Thymus (tissue), 11 donors: ENCODE data around the gene SLC5A9. TPM values are rescaled to one million over a fixed set of nuclear protein-coding genes. Genes with fewer than 3 reads are reported as not detected.
"Not testable (repeated sequence)": the region's sequence is repeated elsewhere in the genome, so short reads cannot be mapped to it uniquely, and the experiment has no call there.

Experiments used
- DNase-seq, 9 donors: peaks; one replicate each; pipeline ENCODE4 v3.0.0-alpha.2; 2013; ENCODE audit warnings: low spot score in 9 of 9, low read depth in 6 of 9, missing footprints in 1 of 9
- H3K27ac ChIP-seq, 2 donors: one replicate each; pipeline ENCODE4 v1.5.1; 2013; ENCODE audit warnings: control low read depth in 1 of 2, low read depth in 1 of 2, low read length in 1 of 2, mild to moderate bottlenecking in 1 of 2, moderate library complexity in 1 of 2
- H3K27me3 ChIP-seq, 2 donors: one replicate each; pipeline ENCODE4 v1.5.1; 2013; ENCODE audit warnings: low read length in 1 of 2; ENCODE audit not compliant: control insufficient read depth in 2 of 2, insufficient read depth in 1 of 2
- H3K36me3 ChIP-seq, 2 donors: one replicate each; pipeline ENCODE4 v1.5.1; 2013; ENCODE audit warnings: low read length in 1 of 2, mild to moderate bottlenecking in 1 of 2, moderate library complexity in 1 of 2; ENCODE audit not compliant: control insufficient read depth in 2 of 2, insufficient read depth in 2 of 2
- H3K4me1 ChIP-seq, 2 donors: one replicate each; pipeline ENCODE4 v1.5.1; 2013; ENCODE audit warnings: low read length in 2 of 2; ENCODE audit not compliant: control insufficient read depth in 2 of 2, insufficient read depth in 2 of 2
- H3K4me3 ChIP-seq, 2 donors: one replicate each; pipeline ENCODE4 v1.5.1; 2013; ENCODE audit warnings: low read length in 2 of 2, control low read depth in 1 of 2, mild to moderate bottlenecking in 1 of 2
- H3K9me3 ChIP-seq, 2 donors: one replicate each; pipeline ENCODE4 v1.5.1; 2013; ENCODE audit warnings: low read length in 1 of 2, mild to moderate bottlenecking in 1 of 2; ENCODE audit not compliant: control insufficient read depth in 2 of 2, insufficient read depth in 1 of 2
- WGBS: extraction: QIAGEN DNeasy Blood & Tissue Kit; methylation state at CpG from one replicate; pipeline ENCODE4 v1.1.7; 2013; 5-methylcytosine and 5-hydroxymethylcytosine counted together
- polyA plus RNA-seq: library from polyadenylated mRNA; stranded (reverse); fragments of 200-250 nt; gene quantifications from one replicate; pipeline ENCODE4 v1.2.3, GENCODE V29; 2013
- total RNA-seq: library from RNA; stranded (reverse); fragments of 120-200 nt; gene quantifications from one replicate; pipeline ENCODE4 v1.2.4, GENCODE V29; 2013
- donor health status: healthy.

SLC5A9 gene
- total and polyA plus RNA-seq, 2 donors: 0.05 to 0.78 TPM

DNA sequence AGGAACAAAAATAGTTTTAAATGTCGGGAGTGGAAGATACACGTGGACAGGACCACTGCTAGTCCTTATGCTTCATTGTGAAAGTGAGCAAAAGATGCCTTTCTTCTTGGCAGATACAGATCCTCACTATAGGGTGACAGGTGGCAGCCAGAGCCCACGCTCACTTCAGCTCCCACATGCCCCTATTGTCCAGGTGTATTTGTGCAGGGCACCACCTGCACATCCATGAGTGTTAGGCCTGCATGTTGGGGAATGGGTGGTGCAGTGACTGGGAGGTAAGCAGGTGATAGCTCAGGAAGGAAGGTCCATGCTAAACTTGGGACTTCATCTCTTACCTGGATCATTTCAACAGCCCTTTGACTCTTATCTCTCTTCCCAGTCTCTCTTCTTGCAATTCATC is 27.4 kb downstream of the SLC5A9 start:
- DNase-seq: no peak
- Histone ChIP-seq H3K27me3 (no peaks in the 10 kb centered on the region), H3K4me1 (no peaks in the 10 kb centered on the region), H3K9me3 (no peaks in the 10 kb centered on the region), H3K36me3 (no peaks in the 10 kb centered on the region), H3K4me3 (no peak overlapping the region), H3K27ac (no peak overlapping the region)
- 96% methylated on average over 3 of the region's 3 CpGs for WGBS

DNA sequence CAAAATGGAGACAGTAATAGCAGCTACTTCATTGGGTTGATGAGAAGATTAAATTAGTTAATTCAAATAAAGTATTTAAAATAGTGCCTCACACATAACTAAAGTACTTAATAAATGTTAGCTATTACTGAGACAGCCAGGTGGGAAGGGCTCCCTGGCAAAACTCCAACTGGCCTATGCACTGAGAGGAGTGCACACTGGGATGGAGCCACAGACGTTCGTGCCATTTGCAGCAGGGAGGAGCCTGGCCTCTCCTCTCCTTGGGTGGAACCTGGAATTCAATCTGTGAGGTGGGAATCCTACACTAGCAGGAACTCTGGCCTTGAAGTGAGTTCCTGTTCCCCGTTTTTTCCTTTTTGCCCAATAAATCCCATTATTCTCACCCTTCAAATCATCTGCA is 28.1 kb downstream of the SLC5A9 start:
- Histone ChIP-seq H3K4me1 (no peaks in the 10 kb centered on the region), H3K36me3 (no peaks in the 10 kb centered on the region), H3K9me3 (no peaks in the 10 kb centered on the region), H3K27ac (no peak overlapping the region), H3K27me3 (no peaks in the 10 kb centered on the region), H3K4me3 (no peak overlapping the region)
- whole genome bisulfite sequencing: 86% methylated on average over 3 of the region's 3 CpGs
- no peak for DNase-seq

DNA sequence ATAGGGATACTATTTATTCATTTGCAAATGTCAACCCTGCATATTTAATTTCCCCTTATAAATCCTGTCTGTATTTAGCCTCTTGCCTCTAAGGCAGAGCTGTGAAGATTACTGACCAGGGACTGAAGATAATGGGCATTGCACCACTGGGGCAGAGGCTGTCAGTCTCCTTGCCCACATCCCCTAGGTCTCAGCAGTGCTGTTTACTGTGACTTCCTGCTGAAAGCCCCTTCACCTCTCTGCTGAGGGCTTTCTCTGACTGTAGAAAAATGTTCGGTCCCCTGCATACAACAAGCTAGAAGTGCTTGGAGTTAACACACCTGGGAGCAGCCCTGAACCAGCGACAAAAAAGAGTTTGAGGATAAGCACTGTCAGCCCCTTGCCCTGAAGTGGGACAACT is 28.8 kb downstream of the SLC5A9 start:
- H3K9me3 ChIP-seq: no peaks in the 10 kb centered on the region
- DNase-seq: no peak
- H3K4me1 ChIP-seq: no peaks in the 10 kb centered on the region
- H3K36me3 ChIP-seq: no peaks in the 10 kb centered on the region
- no peak overlapping the region for H3K4me3 ChIP-seq
- 83% methylated on average over 2 of the region's 2 CpGs for WGBS
- H3K27ac ChIP-seq: no peak overlapping the region
- no peaks in the 10 kb centered on the region for H3K27me3 ChIP-seq

DNA sequence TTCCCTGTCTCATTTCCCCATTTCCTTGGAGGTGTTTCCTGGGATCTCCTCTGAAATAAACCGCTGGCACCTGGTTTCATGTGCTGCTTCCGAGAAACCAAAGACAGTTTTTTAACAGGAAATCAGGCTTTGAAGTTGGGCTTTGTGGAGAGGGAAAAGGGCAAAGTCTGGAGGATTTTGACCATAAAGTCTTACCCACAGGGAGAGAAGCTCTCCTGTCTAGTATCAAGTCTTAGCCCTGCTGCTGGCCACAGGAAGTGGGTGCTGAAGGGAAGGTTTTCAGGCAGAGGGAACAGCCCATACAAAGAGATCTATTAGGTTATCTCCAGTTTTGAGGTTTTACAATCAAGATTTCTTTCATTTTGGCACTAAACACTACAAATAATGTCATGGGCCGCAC is 29.3 kb downstream of the SLC5A9 start:
- DNase-seq: no peak
- no peaks in the 10 kb centered on the region for H3K36me3 ChIP-seq
- no peaks in the 10 kb centered on the region for H3K27me3 ChIP-seq
- WGBS: 75% methylated on average over 3 of the region's 3 CpGs
- no peaks in the 10 kb centered on the region for H3K9me3 ChIP-seq
- H3K4me3 ChIP-seq: no peak overlapping the region
- H3K27ac ChIP-seq: no peak overlapping the region
- H3K4me1 ChIP-seq: no peaks in the 10 kb centered on the region

DNA sequence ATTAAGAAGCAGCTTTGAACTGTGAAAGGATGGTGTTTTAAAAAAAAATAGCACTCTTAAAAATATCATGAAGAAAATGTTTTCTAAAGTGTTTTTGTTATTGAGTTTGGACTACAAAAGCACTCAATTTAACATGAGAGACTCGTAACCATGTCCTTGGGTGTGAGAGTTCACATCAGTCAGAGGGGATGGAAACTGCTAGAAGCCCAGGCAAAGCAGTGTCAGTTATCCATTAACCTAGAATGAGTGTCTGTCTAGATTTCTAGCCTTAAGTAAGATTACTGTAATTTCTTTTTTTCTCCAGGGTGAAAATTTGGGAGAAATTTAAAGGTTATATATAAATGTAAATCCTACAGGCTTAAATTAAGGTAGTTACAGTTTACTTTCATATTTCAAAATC is 31.7 kb downstream of the SLC5A9 start:
- no peaks in the 10 kb centered on the region for H3K9me3 ChIP-seq
- H3K27ac ChIP-seq: no peak overlapping the region
- 97% methylated on average over 1 of the region's 1 CpG for WGBS
- H3K27me3 ChIP-seq: no peaks in the 10 kb centered on the region
- H3K4me1 ChIP-seq: no peaks in the 10 kb centered on the region
- DNase-seq: no peak
- no peak overlapping the region for H3K4me3 ChIP-seq
- H3K36me3 ChIP-seq: no peaks in the 10 kb centered on the region

DNA sequence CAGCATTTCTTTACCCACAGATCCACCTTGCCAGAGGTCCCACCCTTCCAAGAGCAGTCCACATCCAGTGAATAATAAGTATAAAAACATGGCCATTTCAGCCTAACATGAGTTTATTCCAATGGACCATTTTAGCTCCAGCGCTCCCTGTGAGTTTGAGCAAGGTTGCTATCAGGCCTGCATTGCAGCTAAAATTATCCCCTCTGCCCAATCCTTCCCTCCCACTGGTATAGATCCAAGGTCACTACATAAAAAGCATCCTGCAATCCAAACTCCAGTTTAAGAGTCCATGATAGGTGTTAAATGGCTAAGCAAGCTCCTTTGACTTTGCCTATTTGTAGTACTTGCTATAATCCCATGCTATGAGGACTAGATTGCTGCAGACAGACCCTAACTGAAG is 35.6 kb downstream of the SLC5A9 start:
- Histone ChIP-seq H3K27ac (no peak overlapping the region), H3K36me3 (no peaks in the 10 kb centered on the region), H3K9me3 (no peaks in the 10 kb centered on the region), H3K4me1 (no peaks in the 10 kb centered on the region), H3K4me3 (no peak overlapping the region), H3K27me3 (no peaks in the 10 kb centered on the region)
- DNase-seq: no peak
- WGBS: 97% methylated on average over 1 of the region's 1 CpG

DNA sequence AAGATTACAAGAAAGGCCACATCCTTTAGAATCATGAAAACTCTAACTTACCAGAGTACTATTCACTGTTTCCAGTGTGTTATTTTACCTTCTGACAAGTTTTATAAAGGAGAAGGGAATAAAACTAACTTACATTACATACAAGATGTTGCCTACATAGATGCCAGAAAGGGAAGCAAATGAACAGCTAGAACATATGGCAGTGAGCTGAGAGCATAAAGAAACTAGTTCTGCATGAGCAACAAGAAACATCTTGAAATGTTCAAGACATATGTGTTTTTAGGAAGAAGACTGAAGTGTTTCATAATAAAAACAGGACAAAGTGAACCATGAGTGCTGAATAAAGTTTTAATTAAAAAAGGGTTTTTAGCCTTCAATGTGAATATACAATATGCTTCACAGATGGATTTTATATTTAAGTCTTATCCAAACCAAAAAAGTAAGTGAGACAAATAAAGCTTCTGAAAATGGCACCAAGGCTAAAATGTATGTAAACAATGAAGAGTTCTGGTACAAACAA is 39.4 kb downstream of the SLC5A9 start:
- H3K9me3 ChIP-seq: no peaks in the 10 kb centered on the region
- H3K27me3 ChIP-seq: no peaks in the 10 kb centered on the region
- no peaks in the 10 kb centered on the region for H3K4me1 ChIP-seq
- no peak overlapping the region for H3K4me3 ChIP-seq
- H3K36me3 ChIP-seq: no peaks in the 10 kb centered on the region
- no peak for DNase-seq
- H3K27ac ChIP-seq: no peak overlapping the region

DNA sequence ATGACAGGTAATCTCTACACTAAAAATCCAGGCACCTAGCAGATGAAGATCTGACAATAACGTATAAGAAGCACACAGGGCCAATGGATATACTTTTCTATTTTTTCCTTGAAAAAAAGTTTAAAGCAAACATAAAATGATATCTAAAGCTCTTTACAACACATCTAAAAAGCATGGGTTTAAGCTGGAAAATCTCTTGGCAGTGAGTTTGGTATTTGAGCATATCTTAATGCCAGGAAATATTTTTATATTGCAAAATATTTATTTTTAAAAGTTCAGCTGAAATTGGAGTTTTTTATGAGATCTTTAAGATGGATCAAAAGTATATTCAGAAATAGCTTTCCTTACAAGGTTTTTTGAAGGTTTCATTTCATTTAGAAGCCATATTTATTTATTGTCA is 40.5 kb downstream of the SLC5A9 start:
- H3K27me3 ChIP-seq: no peaks in the 10 kb centered on the region
- H3K36me3 ChIP-seq: no peaks in the 10 kb centered on the region
- 88% methylated on average over 1 of the region's 1 CpG for WGBS
- no peak for DNase-seq
- H3K9me3 ChIP-seq: no peaks in the 10 kb centered on the region
- no peak overlapping the region for H3K4me3 ChIP-seq
- no peak overlapping the region for H3K27ac ChIP-seq
- no peaks in the 10 kb centered on the region for H3K4me1 ChIP-seq

DNA sequence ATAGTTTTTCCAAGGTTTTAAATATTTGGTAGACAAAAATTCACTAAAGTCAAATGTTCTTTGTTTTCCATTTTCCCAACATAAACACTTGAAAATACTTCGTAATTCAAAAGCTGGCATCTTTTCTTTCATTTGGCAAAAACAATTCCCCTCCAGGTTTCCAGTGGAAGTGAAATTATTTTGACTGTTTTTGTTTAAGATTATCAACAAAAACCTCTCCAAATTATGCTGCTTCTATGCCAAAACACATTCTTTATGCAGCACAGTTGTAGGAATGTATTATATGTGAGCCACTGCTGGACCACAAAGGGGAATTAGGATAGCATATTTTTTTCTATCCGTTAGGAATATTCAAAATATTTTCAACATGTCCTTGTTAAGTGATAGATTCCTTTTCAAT is 44.1 kb downstream of the SLC5A9 start:
- Histone ChIP-seq H3K27me3 (no peaks in the 10 kb centered on the region), H3K4me3 (no peak overlapping the region), H3K27ac (no peak overlapping the region), H3K9me3 (no peaks in the 10 kb centered on the region), H3K36me3 (no peaks in the 10 kb centered on the region), H3K4me1 (no peaks in the 10 kb centered on the region)
- 93% methylated on average over 2 of the region's 2 CpGs for WGBS
- DNase-seq: no peak

DNA sequence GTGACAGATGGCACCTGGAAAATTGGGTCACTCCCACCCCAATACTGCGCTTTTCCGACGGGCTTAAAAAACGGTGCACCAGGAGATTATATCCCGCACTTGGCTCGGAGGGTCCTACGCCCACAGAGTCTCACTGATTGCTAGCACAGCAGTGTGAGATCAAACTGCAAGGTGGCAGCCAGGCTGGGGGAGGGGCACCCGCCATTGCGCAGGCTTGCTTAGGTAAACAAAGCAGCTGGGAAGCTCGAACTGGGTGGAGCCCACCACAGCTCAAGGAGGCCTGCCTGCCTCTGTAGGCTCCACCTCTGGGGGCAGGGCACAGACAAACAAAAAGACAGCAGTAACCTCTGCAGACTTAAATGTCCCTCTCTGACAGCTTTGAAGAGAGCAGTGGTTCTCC is 54.9 kb downstream of the SLC5A9 start:
- not testable (repeated sequence) for H3K4me3 ChIP-seq, H3K27ac ChIP-seq, H3K9me3 ChIP-seq, H3K4me1 ChIP-seq, DNase-seq, H3K27me3 ChIP-seq, H3K36me3 ChIP-seq
- 97% methylated on average over 10 of the region's 10 CpGs for WGBS
